Brain microvascular endothelial cell (primary cell): Measurements from ENCODE around the gene LYAR.

Experiments
- DNase-seq: peaks from one replicate; pipeline ENCODE4 v3.0.0-alpha.2; 2020
- H3K27ac ChIP-seq: fragments of 250-450 bp; sonication (Bioruptor Pico); 2 replicates; pipeline ENCODE4 v1.5.1; 2020; ENCODE audit warnings: mild to moderate bottlenecking, moderate library complexity
- H3K27me3 ChIP-seq: fragments of 250-450 bp; sonication (Bioruptor Pico); replicated peaks from 2 replicates; pipeline ENCODE4 v1.5.1; 2020; ENCODE audit warnings: mild to moderate bottlenecking
- H3K36me3 ChIP-seq: fragments of 250-450 bp; sonication (Bioruptor Pico); replicated peaks from 2 replicates; pipeline ENCODE4 v1.5.1; 2020; ENCODE audit warnings: mild to moderate bottlenecking
- H3K4me3 ChIP-seq: 2 replicates; pipeline ENCODE4 v1.5.1; 2011; ENCODE audit warnings: low read depth, mild to moderate bottlenecking, control low read depth, low read length, moderate library complexity
- CTCF ChIP-seq: IDR thresholded peaks from 2 replicates; pipeline ENCODE4 v1.5.1; 2011; ENCODE audit warnings: low read depth, mild to moderate bottlenecking, moderate library complexity, low read length, control low read depth, inconsistent platforms; ENCODE audit errors: missing control alignments
- in situ Hi-C: cut with HindIII; loops from 2 replicates; pipeline ENCODE4 v1.10.0; 2017; ENCODE audit warnings: low sequenced_read_pairs, low pct_ligation_motif_present

LYAR gene

DNA sequence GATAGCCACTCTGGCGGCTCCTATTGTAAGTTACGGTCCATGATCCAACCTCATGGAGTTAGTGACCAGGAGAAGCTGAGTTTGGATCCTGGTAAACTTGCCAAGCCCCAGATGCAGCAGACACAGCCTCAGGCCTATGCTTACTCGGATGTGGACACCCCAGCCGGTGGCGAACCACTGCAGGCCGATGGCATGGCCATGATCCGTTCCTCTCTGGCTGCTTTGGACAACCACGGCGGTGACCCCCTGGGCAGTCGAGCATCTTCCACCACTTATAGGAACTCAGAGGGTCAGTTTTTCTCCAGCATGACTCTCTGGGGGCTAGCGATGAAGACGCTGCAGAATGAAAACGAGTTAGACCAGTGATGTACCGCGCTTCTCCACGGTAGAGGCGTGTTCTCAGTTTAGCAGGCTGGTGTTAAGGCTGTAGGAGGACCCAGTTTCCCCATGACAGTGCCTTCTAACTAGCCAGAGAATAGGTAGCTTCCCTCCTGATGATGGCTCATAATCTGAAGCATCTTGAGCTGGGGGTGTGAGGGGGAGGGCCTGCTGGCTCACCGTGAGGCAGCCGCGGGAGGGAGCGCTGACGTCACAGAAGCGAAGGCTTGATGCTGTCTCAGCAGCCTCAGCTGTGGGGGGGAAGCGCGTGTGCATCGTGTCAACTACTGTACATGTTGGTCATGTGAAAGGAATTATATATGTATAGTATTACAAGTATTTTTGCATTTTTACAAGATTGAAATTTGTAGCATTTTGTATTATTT lies 31.2 kb upstream of the LYAR start:
- no peak for TF ChIP-seq CTCF
- no peak for DNase-seq
- in situ Hi-C loops = no loop called here
- no peak overlapping the region for H3K27ac ChIP-seq
- H3K4me3 ChIP-seq = no peak overlapping the region
- H3K27me3 ChIP-seq = no peaks in the 10 kb centered on the region
- H3K36me3 ChIP-seq = peaks cover 9% of the 10 kb centered on the region

- peaks cover 13% of the 10 kb centered on the region for H3K36me3 ChIP-seq
- in situ Hi-C loops = no loop called here
Measured at GRCh38 chr4:4320528-4320927, 30.6 kb upstream of the LYAR start.

GRCh38 chr4:4317496-4318232 lies 27.7 kb upstream of the LYAR start:
- Histone ChIP-seq H3K27ac (no peak overlapping the region), H3K27me3 (no peaks in the 10 kb centered on the region), H3K36me3 (peaks cover 13% of the 10 kb centered on the region), H3K4me3 (no peak overlapping the region)
- no peak for TF ChIP-seq CTCF
- no peak for DNase-seq
- in situ Hi-C loops = no loop called here

More at GRCh38 chr4:4320528-4320927, 30.6 kb upstream of the LYAR start:
- Histone ChIP-seq H3K27me3 (no peaks in the 10 kb centered on the region), H3K27ac (no peak overlapping the region), H3K4me3 (no peak overlapping the region)
- TF ChIP-seq CTCF = no peak
- no peak for DNase-seq

DNA sequence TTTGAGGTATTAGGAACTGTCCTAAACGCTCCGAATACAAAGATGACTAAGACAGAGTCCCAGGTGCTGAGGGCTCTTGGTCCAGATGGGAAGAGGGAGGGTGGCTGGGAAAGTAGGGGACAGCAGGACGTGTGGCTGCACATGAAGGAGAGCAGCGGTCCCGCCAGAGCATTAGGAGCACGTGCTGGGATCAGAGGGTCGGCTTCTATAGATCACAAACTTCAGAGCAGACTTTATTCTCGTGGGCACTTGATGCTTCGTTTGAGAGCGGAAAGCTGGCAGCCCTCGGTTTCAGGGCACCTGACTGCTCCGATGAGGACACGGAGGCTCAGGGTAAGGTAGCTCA lies 26.2 kb upstream of the LYAR start:
- no peak for DNase-seq
- Histone ChIP-seq H3K36me3 (peaks cover 11% of the 10 kb centered on the region), H3K4me3 (no peak overlapping the region), H3K27ac (no peak overlapping the region), H3K27me3 (no peaks in the 10 kb centered on the region)
- in situ Hi-C loops = no loop called here
- TF ChIP-seq CTCF = no peak

DNA sequence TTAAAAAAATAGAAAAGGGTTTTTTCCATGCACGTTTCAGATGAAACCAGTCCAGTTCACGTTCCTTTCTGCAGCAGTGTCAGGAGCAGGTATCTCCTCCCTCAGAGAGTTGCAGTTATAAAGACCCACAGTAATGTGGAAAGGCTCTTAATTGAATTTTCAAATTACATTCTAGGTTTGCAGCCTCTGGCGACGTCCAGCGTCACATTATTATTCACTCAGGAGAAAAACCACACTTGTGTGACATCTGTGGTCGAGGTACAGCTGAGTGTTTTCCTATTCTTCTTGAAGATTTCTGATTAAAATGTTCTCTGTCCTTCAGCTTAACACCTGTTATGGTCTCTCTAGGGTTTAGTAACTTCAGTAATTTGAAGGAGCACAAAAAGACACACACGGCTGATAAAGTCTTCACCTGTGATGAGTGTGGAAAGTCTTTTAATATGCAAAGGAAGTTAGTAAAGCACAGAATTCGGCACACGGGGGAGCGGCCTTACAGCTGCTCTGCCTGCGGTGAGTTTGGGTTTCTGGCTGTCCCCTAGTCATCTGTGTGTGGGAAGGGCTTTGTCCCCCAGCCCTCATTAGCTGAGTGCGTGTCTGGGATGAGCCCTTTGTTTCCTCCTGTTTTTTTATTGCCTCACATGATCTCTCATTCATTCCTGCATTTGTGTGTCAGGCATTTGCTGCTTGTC lies 25.7 kb upstream of the LYAR start:
- H3K27ac ChIP-seq = no peak overlapping the region
- DNase-seq = no peak
- in situ Hi-C loops = no loop called here
- H3K4me3 ChIP-seq = no peak overlapping the region
- no peaks in the 10 kb centered on the region for H3K27me3 ChIP-seq
- TF ChIP-seq CTCF = no peak
- peaks cover 7% of the 10 kb centered on the region for H3K36me3 ChIP-seq
